Cardiac fibroblast (primary cell): Measurements from ENCODE around the gene PDS5B.

Experiments
- DNase-seq, 2 donors: peaks; one replicate each; pipeline versions ENCODE4 v3.0.0 to v3.0.0-alpha.2; 2010; ENCODE audit warnings: low read depth in 2 of 2
- H3K4me3 ChIP-seq, 2 donors: replicated peaks in 1 of 2; 1 replicate in 1 of 2; 2 replicates in 1 of 2; pipeline ENCODE4 v1.5.1; 2011; ENCODE audit warnings: low read depth in 2 of 2, low read length in 2 of 2, mild to moderate bottlenecking in 2 of 2, moderate library complexity in 1 of 2
- TF ChIP-seq, protein P1 (sequence below): IDR thresholded peaks from one replicate; pipeline ENCODE4 v1.5.1; 2011; ENCODE audit warnings: low read depth, mild to moderate bottlenecking, low read length, inconsistent platforms

PDS5B gene

DNA sequence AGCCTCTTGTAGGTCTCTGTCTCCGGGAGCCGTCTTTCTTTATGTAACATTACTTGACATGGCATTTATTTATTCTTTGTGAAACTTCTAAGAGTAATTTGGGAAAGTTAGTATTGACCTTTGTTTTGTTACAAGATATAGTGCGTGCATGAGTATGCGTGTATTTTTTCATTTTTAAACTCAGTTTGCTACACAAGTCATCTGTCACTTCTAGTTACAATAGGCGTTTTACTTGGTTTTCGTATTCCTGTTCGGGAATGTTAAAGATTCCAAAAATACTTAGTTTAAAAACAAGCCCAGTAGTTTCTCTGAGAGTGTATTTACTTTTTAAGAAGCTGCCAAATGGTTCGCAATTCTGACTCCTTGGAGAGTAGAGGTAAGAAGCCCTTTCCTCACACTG lies 3.2 kb downstream of the PDS5B start:
- peak; percentile 10 to 31 for DNase-seq
- H3K4me3 ChIP-seq, result peak overlapping the region in 1 of 2 donors; percentile 83
- TF ChIP-seq, protein P1, sequence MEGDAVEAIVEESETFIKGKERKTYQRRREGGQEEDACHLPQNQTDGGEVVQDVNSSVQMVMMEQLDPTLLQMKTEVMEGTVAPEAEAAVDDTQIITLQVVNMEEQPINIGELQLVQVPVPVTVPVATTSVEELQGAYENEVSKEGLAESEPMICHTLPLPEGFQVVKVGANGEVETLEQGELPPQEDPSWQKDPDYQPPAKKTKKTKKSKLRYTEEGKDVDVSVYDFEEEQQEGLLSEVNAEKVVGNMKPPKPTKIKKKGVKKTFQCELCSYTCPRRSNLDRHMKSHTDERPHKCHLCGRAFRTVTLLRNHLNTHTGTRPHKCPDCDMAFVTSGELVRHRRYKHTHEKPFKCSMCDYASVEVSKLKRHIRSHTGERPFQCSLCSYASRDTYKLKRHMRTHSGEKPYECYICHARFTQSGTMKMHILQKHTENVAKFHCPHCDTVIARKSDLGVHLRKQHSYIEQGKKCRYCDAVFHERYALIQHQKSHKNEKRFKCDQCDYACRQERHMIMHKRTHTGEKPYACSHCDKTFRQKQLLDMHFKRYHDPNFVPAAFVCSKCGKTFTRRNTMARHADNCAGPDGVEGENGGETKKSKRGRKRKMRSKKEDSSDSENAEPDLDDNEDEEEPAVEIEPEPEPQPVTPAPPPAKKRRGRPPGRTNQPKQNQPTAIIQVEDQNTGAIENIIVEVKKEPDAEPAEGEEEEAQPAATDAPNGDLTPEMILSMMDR, result no peak

DNA sequence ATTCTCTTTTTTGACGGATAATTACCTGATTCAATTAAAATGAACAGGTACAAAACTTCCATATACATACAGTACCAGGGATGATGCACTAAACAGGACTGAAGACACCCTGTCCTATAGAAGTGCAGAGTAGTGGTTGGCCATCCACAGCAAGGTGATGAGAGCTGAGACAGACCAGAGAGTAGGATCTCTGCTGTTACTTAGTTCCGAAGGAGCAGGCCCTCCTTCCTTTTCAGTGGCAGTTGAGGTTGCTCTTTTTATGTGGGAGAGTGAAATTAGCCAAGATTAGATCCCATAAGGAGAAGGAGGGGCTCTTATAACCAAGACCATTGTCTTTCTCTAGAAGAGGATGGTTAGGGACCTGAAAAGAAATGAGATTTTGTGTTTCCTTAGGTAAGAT lies 4.0 kb downstream of the PDS5B start:
- TF ChIP-seq, protein P1, result no peak
- no peak overlapping the region for H3K4me3 ChIP-seq
- peak; percentile 13 to 20 for DNase-seq

DNA sequence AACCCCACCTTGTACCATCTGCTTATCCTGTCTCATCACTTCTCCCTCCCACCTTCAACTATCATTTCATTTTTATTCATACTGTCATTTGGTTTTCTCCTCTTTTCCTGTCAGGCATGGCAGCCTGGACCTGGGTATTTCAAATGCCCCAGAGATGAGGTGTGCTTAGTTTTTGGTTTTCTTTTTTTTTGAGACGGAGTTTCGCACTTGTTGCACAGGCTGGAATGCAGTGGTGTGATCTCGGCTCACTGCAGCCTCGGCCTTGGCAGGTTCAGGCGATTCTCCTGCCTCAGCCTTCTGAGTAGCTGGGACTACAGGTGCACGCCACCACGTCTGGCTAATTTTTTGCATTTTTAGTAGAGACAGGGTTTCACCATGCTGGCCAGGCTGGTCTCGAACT lies 5.8 kb downstream of the PDS5B start:
- no peak overlapping the region for H3K4me3 ChIP-seq
- DNase-seq, result no peak
- TF ChIP-seq, protein P1, result no peak

DNA sequence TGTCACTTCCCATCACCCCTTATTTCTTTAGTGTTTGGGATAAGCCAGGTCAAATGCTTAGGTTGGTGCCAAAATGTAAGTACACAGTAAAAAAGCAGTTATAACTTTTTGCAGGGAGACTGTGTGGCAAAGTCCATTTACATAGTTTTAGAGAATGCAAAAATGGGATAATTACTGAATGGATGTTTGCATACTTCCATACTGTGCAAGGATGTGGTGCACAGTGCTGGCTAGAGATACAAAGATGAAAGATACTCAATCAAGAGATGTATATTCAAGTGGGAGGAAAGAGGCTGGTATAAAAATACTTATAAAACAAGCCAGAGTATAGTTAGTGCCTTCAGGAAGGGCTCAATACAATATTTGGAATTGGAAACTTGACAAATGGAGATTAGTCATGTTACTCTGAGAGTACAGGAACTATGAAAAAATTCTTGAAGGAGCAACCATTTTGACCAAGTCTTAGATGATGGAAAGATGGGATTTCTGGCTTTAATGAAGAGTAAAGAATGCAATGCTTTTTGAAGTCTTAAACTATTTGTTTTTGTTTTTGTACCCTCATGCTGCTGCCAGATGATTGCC lies 8.0 kb downstream of the PDS5B start:
- TF ChIP-seq, protein P1, result no peak
- no peak overlapping the region for H3K4me3 ChIP-seq
- peak; percentile 29 to 44 for DNase-seq

DNA sequence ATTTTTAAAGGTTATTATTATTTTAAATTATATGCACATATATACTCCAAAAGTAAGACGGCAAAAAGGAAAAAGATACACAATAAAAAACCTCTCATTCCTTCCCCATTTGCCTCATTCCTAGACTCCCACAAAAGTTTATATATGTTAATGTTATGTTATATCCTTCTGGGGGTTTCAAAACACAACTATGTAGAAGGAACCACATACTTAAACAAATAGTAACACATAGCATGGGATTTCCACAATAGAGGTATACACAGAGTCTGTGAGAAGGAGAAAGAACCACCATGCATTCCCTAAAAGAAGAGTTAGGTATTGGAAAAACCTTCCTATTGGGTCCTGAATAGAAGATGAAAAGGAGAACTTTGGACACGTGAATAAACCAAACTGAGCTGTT lies 9.1 kb downstream of the PDS5B start:
- H3K4me3 ChIP-seq, result no peak overlapping the region
- TF ChIP-seq, protein P1, result no peak
- DNase-seq, result no peak

DNA sequence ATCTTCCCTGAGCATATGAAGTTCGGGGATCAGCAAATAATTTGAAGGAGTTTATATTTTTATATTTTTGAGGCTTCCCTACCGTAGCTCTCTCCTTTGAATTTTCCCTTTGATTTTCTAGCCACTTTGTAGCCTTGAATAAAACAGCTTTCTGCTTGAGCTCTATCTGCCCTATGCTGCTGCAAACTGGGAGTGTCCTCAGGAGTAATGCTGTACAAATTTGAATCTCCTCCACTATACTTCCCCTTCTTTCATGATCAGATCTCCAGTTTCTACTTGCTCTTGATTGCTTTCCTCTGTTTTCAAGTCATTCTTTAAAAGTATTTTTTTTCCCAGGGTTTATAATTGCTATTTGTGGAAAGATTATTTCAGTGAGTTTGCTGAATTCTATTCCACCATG lies 14.6 kb downstream of the PDS5B start:
- no peak for DNase-seq
- TF ChIP-seq, protein P1, result no peak
- no peak overlapping the region for H3K4me3 ChIP-seq

DNA sequence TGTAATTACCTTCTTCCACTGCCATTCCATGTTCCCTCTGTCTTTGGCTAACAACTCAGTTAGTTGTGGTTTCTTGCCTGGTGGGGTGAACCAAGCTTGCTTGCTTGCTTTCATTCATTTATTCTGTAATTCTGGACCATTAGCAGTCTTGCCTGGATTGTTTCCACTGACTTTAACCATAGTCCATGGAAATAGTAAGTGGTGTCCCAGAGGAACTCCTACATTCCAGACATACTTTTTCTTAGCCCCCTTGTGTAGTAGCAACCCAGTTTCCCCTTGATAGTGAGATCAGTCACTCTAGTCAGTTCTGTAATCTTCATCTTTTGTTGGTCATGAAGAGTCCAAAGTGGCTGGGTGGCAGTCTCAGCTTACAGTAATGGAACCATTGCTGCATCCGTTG lies 23.2 kb downstream of the PDS5B start:
- no peak overlapping the region for H3K4me3 ChIP-seq
- DNase-seq, result no peak
- TF ChIP-seq, protein P1, result no peak
